Muscle of back (tissue), 11 donors: ENCODE data around the gene TMEM98. TPM values are rescaled to one million over a fixed set of nuclear protein-coding genes. Genes with fewer than 3 reads are reported as not detected.
"Not testable (repeated sequence)": the region's sequence is repeated elsewhere in the genome, so short reads cannot be mapped to it uniquely, and the experiment has no call there.

Experiments used
- DNase-seq, 3 donors: peaks; one replicate each; pipeline versions ENCODE4 v3.0.0 to v3.0.0-alpha.2; 2013
- polyA plus RNA-seq, 10 donors: library from polyadenylated mRNA; unstranded; fragments of 120-200 nt; gene quantifications; one replicate each; pipeline ENCODE4 v1.2.1, GENCODE V29; 2013; ENCODE audit not compliant: insufficient read length in 10 of 10

The TMEM98 gene
- polyA plus RNA-seq, 10 donors: 30.9 to 93.8 (median 42.1) TPM

GRCh38 chr17:32976131-32976530, 48.2 kb downstream of the TMEM98 start:
- DNase-seq: no peak

GRCh38 chr17:32976605-32977004, 48.7 kb downstream of the TMEM98 start:
- DNase-seq: no peak

GRCh38 chr17:32980230-32980629, 52.3 kb downstream of the TMEM98 start:
- DNase-seq: no peak

- DNase-seq: not testable (repeated sequence)
These were observed 53.7 kb downstream of the TMEM98 start for GRCh38 chr17:32981611-32982010.

- no peak for DNase-seq
These were observed 57.2 kb downstream of the TMEM98 start for GRCh38 chr17:32985050-32985756.

- DNase-seq: not testable (repeated sequence)
These were observed 59.5 kb downstream of the TMEM98 start for GRCh38 chr17:32987453-32987805.

GRCh38 chr17:32987868-32988267, 59.9 kb downstream of the TMEM98 start:
- DNase-seq: not testable (repeated sequence)

- no peak for DNase-seq
These were observed 60.6 kb downstream of the TMEM98 start for GRCh38 chr17:32988481-32989101.

DNA sequence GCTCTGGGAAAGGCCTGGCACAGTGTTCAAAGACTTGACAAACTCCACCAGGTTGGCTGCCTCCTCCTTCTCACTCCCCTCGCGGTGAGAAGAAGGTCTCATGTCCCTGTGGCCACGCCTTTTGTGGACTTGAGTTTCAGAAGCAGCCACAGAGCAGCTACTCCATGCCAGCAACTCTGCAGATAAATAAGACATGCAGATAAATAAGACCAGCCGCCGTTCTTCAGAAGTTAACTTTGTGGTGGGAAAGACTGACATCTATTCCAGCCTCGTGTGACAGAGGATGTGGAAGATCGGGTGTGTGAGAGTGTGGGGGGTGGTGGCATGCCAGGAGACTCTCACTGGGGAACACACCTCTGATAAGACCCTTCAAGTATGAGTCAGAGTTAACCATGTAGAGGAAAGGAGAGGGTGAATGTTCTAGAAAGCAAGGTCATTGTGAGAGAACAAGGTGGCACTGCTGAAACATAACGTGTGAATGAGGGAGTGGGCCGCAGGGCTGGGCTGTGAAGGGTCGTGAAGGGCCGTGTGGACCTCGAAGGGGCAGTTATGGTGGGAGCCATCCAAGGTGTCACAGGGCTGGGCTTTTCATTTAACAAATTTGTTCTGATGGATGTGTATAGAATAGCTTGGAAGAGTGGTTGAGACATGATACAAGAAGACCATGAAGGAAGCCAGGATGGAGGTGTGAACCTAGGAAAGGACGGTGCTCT, 64.5 kb downstream of the TMEM98 start:
- DNase-seq: peak; percentile 8 to 34 (median 19)

GRCh38 chr17:32993977-32994376, 66.0 kb downstream of the TMEM98 start:
- DNase-seq: no peak

Other genes starting within 250 kb of the TMEM98 start
- 1 to 10 TPM; 3.8 to 7.8 (median 5.4) TPM for gene MYO1D, start 51.0 kb upstream of the TMEM98 start, polyA plus RNA-seq
- not detected for gene SPACA3, start 63.7 kb downstream of the TMEM98 start, polyA plus RNA-seq